PC-9 (cell line): ENCODE measurements around the gene NRG2.

Experiments
- CTCF ChIP-seq: fragments of 200-600 bp; sonication (generic); conservative IDR thresholded peaks from 2 replicates; pipeline ENCODE4 v1.6.1; 2017; ENCODE audit warnings: mixed run types, antibody characterized with exemption, mild to moderate bottlenecking, moderate library complexity
- EZH2 ChIP-seq: fragments of 200-600 bp; sonication (generic); IDR thresholded peaks from 2 replicates; pipeline ENCODE4 v1.8.0; 2017; ENCODE audit warnings: antibody characterized with exemption, low read depth

- TF ChIP-seq CTCF = no peak
- TF ChIP-seq EZH2 = no peak
Observed at GRCh38 chr5:139845846-139846681, 197.0 kb downstream of the NRG2 start.
